Measurements from ENCODE around the gene RASGRF2.

Gene RASGRF2

GRCh38 chr5:80961376-80962281, 1.5 kb downstream of the RASGRF2 start:
- H3K36me3 ChIP-seq (replicated peaks): no peaks in the 10 kb centered on the region
- H3K27ac ChIP-seq: no peak overlapping the region
- TF ChIP-seq, protein P1, sequence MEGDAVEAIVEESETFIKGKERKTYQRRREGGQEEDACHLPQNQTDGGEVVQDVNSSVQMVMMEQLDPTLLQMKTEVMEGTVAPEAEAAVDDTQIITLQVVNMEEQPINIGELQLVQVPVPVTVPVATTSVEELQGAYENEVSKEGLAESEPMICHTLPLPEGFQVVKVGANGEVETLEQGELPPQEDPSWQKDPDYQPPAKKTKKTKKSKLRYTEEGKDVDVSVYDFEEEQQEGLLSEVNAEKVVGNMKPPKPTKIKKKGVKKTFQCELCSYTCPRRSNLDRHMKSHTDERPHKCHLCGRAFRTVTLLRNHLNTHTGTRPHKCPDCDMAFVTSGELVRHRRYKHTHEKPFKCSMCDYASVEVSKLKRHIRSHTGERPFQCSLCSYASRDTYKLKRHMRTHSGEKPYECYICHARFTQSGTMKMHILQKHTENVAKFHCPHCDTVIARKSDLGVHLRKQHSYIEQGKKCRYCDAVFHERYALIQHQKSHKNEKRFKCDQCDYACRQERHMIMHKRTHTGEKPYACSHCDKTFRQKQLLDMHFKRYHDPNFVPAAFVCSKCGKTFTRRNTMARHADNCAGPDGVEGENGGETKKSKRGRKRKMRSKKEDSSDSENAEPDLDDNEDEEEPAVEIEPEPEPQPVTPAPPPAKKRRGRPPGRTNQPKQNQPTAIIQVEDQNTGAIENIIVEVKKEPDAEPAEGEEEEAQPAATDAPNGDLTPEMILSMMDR (IDR thresholded peaks at IDR 0.05; ENCODE audit: low read depth, low read length, missing control alignments): no peak
- in situ Hi-C loops (cut with HindIII; ENCODE audit: low pct_ligation_motif_present, low sequenced_read_pairs): no loop called here
- no peaks in the 10 kb centered on the region for H3K27me3 ChIP-seq (replicated peaks)
- peak overlapping the region; percentile 49 for H3K4me3 ChIP-seq (ENCODE audit: low read depth, low read length)
- no peak for DNase-seq

DNA sequence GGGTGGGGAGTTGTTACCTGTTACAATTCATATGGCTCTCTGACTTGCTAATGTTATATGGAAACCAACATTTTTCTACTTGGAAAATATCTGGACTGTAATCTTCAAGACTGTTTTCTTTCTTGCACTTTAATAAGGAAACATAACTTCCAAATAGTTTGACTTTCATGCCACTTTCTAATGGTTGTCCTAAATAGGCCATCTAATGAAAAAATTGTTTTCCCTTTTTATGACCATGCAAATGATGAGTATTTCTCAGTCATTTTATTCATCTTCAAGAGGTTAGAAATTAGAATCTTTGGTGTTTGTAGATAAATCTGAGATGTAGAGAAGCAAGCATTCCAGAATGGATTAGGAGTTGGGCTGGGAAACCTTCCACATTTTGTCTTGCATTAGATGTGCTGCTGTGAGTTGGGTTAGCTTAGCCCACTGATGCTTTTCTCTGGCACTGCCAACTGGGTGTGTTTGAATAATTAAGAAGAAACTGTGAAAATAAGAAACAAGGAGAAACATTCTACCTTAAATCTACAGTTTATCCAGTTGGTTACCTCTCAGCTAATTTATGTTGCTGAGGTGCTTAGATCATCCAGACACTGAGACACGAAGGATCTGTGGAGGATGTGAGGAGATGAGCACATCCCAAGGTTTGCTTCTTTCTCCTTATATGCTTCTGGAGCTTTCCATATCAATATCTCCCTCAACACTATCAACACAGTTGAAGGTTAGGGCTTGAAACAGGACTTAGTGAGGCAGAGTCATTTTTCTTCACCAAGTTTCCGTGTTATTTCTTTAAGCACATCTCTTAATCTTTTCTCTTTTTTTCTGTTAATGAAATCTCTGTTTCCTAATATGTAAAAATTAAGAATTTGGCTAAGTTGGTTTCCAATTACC, 2.7 kb downstream of the RASGRF2 start:
- TF ChIP-seq, protein P1 (IDR thresholded peaks at IDR 0.05; ENCODE audit: low read depth, low read length, missing control alignments): no peak
- Histone ChIP-seq H3K36me3 (replicated peaks) (no peaks in the 10 kb centered on the region), H3K27ac (no peak overlapping the region), H3K27me3 (replicated peaks) (no peaks in the 10 kb centered on the region), H3K4me3 (ENCODE audit: low read depth, low read length) (no peak overlapping the region)
- DNase-seq: no peak
- in situ Hi-C loops (cut with HindIII; ENCODE audit: low pct_ligation_motif_present, low sequenced_read_pairs): no loop called here

DNA sequence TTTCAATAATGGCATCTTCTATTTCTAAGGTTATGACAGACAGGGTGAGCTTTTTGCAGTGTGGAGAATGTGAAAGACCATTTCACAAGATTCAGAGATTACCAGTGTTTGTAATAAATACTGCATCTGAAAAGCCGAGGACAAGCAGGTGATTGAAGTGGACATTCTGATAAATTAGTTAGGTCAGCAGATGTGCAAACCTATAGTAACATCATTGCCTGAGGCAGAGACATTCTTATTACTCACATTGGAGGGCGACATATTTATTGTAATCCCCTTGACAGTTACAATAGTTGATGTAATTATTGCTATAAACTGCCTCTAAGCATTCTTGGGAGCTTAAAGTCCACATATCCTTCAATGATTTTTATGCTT, 3.3 kb downstream of the RASGRF2 start:
- Histone ChIP-seq H3K27me3 (replicated peaks) (no peaks in the 10 kb centered on the region), H3K27ac (no peak overlapping the region), H3K36me3 (replicated peaks) (no peaks in the 10 kb centered on the region), H3K4me3 (ENCODE audit: low read depth, low read length) (no peak overlapping the region)
- no peak for DNase-seq
- TF ChIP-seq, protein P1 (IDR thresholded peaks at IDR 0.05; ENCODE audit: low read depth, low read length, missing control alignments): no peak
- in situ Hi-C loops (cut with HindIII; ENCODE audit: low pct_ligation_motif_present, low sequenced_read_pairs): no loop called here

GRCh38 chr5:80963966-80964481, 3.9 kb downstream of the RASGRF2 start:
- TF ChIP-seq, protein P1 (IDR thresholded peaks at IDR 0.05; ENCODE audit: low read depth, low read length, missing control alignments): no peak
- peak; percentile 22 for DNase-seq
- no peaks in the 10 kb centered on the region for H3K27me3 ChIP-seq (replicated peaks)
- H3K4me3 ChIP-seq (ENCODE audit: low read depth, low read length): no peak overlapping the region
- no peaks in the 10 kb centered on the region for H3K36me3 ChIP-seq (replicated peaks)
- H3K27ac ChIP-seq: no peak overlapping the region
- in situ Hi-C loops (cut with HindIII; ENCODE audit: low pct_ligation_motif_present, low sequenced_read_pairs): no loop called here

DNA sequence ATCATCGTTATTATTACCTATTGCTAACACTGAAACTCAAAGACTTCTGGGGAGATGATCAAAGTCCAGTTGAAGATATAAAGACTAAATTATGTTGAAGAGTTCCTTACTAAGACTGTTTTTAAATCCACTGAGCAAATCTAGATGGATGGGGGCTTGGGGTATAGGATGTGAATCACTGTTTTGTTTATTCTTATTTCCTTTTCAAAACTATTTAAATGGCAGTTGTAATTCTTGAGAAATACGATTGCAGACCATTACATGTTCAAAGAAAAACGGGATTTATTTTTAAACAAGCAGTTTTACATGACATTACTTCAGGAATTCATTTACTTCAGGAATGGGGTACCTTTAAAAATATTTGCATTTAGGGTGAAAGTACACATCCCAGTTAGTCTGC, 4.3 kb downstream of the RASGRF2 start:
- no peak overlapping the region for H3K27ac ChIP-seq
- H3K4me3 ChIP-seq (ENCODE audit: low read depth, low read length): no peak overlapping the region
- H3K27me3 ChIP-seq (replicated peaks): no peaks in the 10 kb centered on the region
- TF ChIP-seq, protein P1 (IDR thresholded peaks at IDR 0.05; ENCODE audit: low read depth, low read length, missing control alignments): no peak
- in situ Hi-C loops (cut with HindIII; ENCODE audit: low pct_ligation_motif_present, low sequenced_read_pairs): no loop called here
- DNase-seq: no peak
- H3K36me3 ChIP-seq (replicated peaks): no peaks in the 10 kb centered on the region

All from brain microvascular endothelial cell (primary cell).